Measurements from ENCODE around the gene NAV2. TPM values are rescaled to one million over a fixed set of nuclear protein-coding genes. Genes with fewer than 3 reads are reported as not detected.

Gene NAV2
- polyA plus RNA-seq, 3 donors, result not detected

DNA sequence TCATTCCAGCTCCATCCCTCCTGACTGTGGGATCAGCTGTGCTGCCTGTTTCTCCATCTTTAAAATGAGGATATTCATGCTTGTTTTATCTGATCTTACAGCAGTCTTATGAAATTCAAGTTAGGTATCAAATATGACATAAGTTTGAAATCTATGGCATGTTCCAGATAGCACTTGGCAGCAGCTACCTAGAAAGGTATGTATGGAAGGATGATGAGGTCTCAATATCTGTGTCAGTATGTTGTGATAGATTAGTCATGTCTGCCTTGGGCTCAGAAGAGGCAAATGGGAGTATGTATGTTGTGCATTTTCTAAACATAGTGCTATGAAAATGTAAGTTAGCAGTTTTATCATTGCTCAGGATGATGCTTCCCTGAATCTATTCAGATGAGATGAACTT, 122.1 kb downstream of the NAV2 start:
- H3K27me3 Mint-ChIP-seq (ENCODE audit: low read depth in 3 of 3), result peaks cover 0 to 3% (median 1%) of the 10 kb centered on the region in 3 donors
- no peak overlapping the region for H3K27ac Mint-ChIP-seq
- H3K4me1 Mint-ChIP-seq, result no peaks in the 10 kb centered on the region
- Histone ChIP-seq H3K4me1 (ENCODE audit: control insufficient read depth in 1 of 2, insufficient read depth in 2 of 2, low read length in 2 of 2) (no peaks in the 10 kb centered on the region), H3K36me3 (replicated peaks in 1 of 2; ENCODE audit: control insufficient read depth in 1 of 2, insufficient read depth in 2 of 2, low read length in 2 of 2) (no peaks in the 10 kb centered on the region), H3K9ac (ENCODE audit: insufficient read depth, low read length, poor library complexity, severe bottlenecking) (no peak overlapping the region), H3K27me3 (ENCODE audit: control insufficient read depth in 2 of 2, insufficient read depth in 2 of 2, low read length in 2 of 2) (no peaks in the 10 kb centered on the region), H4K20me1 (ENCODE audit: insufficient read depth, low read length) (no peaks in the 10 kb centered on the region), H3K4me3 (replicated peaks in 1 of 3; ENCODE audit: low read depth in 2 of 3, low read length in 3 of 3) (no peak overlapping the region), H3K79me2 (ENCODE audit: insufficient read depth, low read length) (no peaks in the 10 kb centered on the region), H2AFZ (ENCODE audit: insufficient read depth, low read depth, low read length, poor library complexity, severe bottlenecking) (no peak overlapping the region), H3K4me2 (replicated peaks; ENCODE audit: extremely low read depth, low read length, poor library complexity, severe bottlenecking) (no peak overlapping the region), H3K9me3 (replicated peaks in 1 of 2; ENCODE audit: control insufficient read depth in 1 of 2, insufficient read depth in 1 of 2, low read length in 2 of 2) (peaks cover 0 to 7% of the 10 kb centered on the region in 2 donors), H3K27ac (ENCODE audit: low read depth in 1 of 2, low read length in 2 of 2) (no peak overlapping the region)
- DNase-seq, result no peak
- intact Hi-C loops (cut with micrococcal nuclease), result no loop called here
- no peaks in the 10 kb centered on the region for H3K36me3 Mint-ChIP-seq
- no peak overlapping the region for H3K4me3 Mint-ChIP-seq
- peaks cover 3 to 8% (median 4%) of the 10 kb centered on the region in 7 donors for H3K9me3 Mint-ChIP-seq
- TF ChIP-seq, protein P1, sequence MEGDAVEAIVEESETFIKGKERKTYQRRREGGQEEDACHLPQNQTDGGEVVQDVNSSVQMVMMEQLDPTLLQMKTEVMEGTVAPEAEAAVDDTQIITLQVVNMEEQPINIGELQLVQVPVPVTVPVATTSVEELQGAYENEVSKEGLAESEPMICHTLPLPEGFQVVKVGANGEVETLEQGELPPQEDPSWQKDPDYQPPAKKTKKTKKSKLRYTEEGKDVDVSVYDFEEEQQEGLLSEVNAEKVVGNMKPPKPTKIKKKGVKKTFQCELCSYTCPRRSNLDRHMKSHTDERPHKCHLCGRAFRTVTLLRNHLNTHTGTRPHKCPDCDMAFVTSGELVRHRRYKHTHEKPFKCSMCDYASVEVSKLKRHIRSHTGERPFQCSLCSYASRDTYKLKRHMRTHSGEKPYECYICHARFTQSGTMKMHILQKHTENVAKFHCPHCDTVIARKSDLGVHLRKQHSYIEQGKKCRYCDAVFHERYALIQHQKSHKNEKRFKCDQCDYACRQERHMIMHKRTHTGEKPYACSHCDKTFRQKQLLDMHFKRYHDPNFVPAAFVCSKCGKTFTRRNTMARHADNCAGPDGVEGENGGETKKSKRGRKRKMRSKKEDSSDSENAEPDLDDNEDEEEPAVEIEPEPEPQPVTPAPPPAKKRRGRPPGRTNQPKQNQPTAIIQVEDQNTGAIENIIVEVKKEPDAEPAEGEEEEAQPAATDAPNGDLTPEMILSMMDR (IDR thresholded peaks at IDR 0.05), result no peak

DNA sequence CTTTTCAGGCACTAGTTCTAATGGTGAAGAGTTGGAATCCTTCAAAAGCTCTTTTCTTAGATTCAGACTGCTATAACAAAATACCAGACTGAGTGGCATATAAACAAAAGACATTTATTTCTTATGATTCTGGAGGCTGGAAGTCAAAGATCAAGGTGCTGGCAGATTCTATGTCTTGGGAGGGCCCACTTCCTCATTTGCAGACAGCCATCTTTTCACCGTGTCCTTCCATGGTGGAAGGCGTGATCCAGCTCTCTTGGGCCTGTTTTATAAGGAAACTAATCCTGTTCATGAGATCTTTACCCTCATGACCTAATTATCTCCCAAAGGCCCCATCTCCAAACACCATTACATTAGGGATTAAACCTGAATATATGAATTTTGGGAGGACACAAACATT, 124.0 kb downstream of the NAV2 start:
- Mint-ChIP-seq H3K36me3 (no peaks in the 10 kb centered on the region), H3K27me3 (ENCODE audit: low read depth in 3 of 3) (peaks cover 1 to 3% (median 2%) of the 10 kb centered on the region in 3 donors), H3K4me3 (no peak overlapping the region), H3K4me1 (no peaks in the 10 kb centered on the region), H3K27ac (no peak overlapping the region), H3K9me3 (peaks cover 3 to 8% (median 4%) of the 10 kb centered on the region in 7 donors)
- no peak for DNase-seq
- Histone ChIP-seq H4K20me1 (ENCODE audit: insufficient read depth, low read length) (no peaks in the 10 kb centered on the region), H3K4me3 (replicated peaks in 1 of 3; ENCODE audit: low read depth in 2 of 3, low read length in 3 of 3) (no peak overlapping the region), H3K4me1 (ENCODE audit: control insufficient read depth in 1 of 2, insufficient read depth in 2 of 2, low read length in 2 of 2) (no peaks in the 10 kb centered on the region), H3K36me3 (replicated peaks in 1 of 2; ENCODE audit: control insufficient read depth in 1 of 2, insufficient read depth in 2 of 2, low read length in 2 of 2) (no peaks in the 10 kb centered on the region), H3K27ac (ENCODE audit: low read depth in 1 of 2, low read length in 2 of 2) (no peak overlapping the region), H2AFZ (ENCODE audit: insufficient read depth, low read depth, low read length, poor library complexity, severe bottlenecking) (no peak overlapping the region), H3K9ac (ENCODE audit: insufficient read depth, low read length, poor library complexity, severe bottlenecking) (no peak overlapping the region), H3K4me2 (replicated peaks; ENCODE audit: extremely low read depth, low read length, poor library complexity, severe bottlenecking) (no peak overlapping the region), H3K27me3 (ENCODE audit: control insufficient read depth in 2 of 2, insufficient read depth in 2 of 2, low read length in 2 of 2) (no peaks in the 10 kb centered on the region), H3K9me3 (replicated peaks in 1 of 2; ENCODE audit: control insufficient read depth in 1 of 2, insufficient read depth in 1 of 2, low read length in 2 of 2) (peaks cover 0 to 7% of the 10 kb centered on the region in 2 donors), H3K79me2 (ENCODE audit: insufficient read depth, low read length) (no peaks in the 10 kb centered on the region)
- TF ChIP-seq, protein P1 (IDR thresholded peaks at IDR 0.05), result no peak
- no CpG with 5 or more reads among the region's 2 CpGs for WGBS (ENCODE audit: insufficient coverage)
- intact Hi-C loops (cut with micrococcal nuclease), result no loop called here

Data from CD14-positive monocyte (primary cell).